Sigmoid colon (tissue), 7 donors: ENCODE results near the gene POLDIP2. TPM values are rescaled to one million over a fixed set of nuclear protein-coding genes. Genes with fewer than 3 reads are reported as not detected.

Source experiments
- DNase-seq: peaks from one replicate; pipeline ENCODE4 v3.0.0-alpha.2; 2019
- H3K27ac ChIP-seq, 4 donors: fragments of 200-600 bp; sonication (generic); one replicate each; pipeline ENCODE4 v1.5.1; 2016 to 2019; ENCODE audit warnings: mild to moderate bottlenecking in 1 of 4
- H3K27me3 ChIP-seq, 3 donors: fragments of 200-600 bp; sonication (generic); one replicate each; pipeline ENCODE4 v1.5.1; 2019; ENCODE audit warnings: mild to moderate bottlenecking in 1 of 3
- H3K36me3 ChIP-seq, 4 donors: fragments of 200-600 bp; sonication (generic); one replicate each; pipeline ENCODE4 v1.5.1; 2016 to 2019
- H3K4me1 ChIP-seq, 4 donors: fragments of 200-600 bp; sonication (generic); one replicate each; pipeline ENCODE4 v1.5.1; 2017 to 2019
- H3K4me3 ChIP-seq, 4 donors: fragments of 200-600 bp; sonication (generic); one replicate each; pipeline ENCODE4 v1.5.1; 2017 to 2019; ENCODE audit warnings: mild to moderate bottlenecking in 2 of 4, moderate library complexity in 1 of 4
- H3K9me3 ChIP-seq, 4 donors: fragments of 200-600 bp in 3 of 4; sonication (generic) in 3 of 4; one replicate each; pipeline versions ENCODE4 v1.5.1 to v1.6.1; 2013 to 2019
- CTCF ChIP-seq, 4 experiments: fragments of 450-650 bp in 3 of 4; fragments of 200-600 bp in 1 of 4; IDR thresholded peaks; one replicate each; pipeline ENCODE4 v1.5.1; 2016 to 2019; ENCODE audit warnings: antibody characterized with exemption in 4 of 4, mild to moderate bottlenecking in 3 of 4, moderate library complexity in 2 of 4
- EP300 ChIP-seq, 4 donors: sonication (generic); formaldehyde crosslinking; IDR thresholded peaks; one replicate each; pipeline ENCODE4 v1.6.1; 2017; ENCODE audit warnings: antibody characterized with exemption in 4 of 4
- POLR2A ChIP-seq, 2 donors: fragments of 450-650 bp; IDR thresholded peaks; one replicate each; pipeline ENCODE4 v1.6.1; 2016; ENCODE audit warnings: antibody characterized with exemption in 2 of 2, mild to moderate bottlenecking in 2 of 2, moderate library complexity in 2 of 2
- POLR2AphosphoS5 ChIP-seq, 4 donors: sonication (generic); formaldehyde crosslinking; IDR thresholded peaks; one replicate each; pipeline ENCODE4 v1.6.1; 2017; ENCODE audit warnings: antibody characterized with exemption in 4 of 4
- WGBS, 2 donors: extraction: QIAGEN DNeasy Blood & Tissue Kit; methylation state at CpG; one replicate each; pipeline ENCODE4 v1.1.7; 2013; 5-methylcytosine and 5-hydroxymethylcytosine counted together
- intact Hi-C: fragments of 100-400 bp; cut with DNase I; formaldehyde crosslinking; loops from one replicate; pipeline ENCODE4 v1.15.1; 2023
- polyA plus RNA-seq, 3 donors: library from polyadenylated mRNA; stranded (reverse); fragments of 200-250 nt; gene quantifications; one replicate each; pipeline ENCODE4 v1.2.3, GENCODE V29; 2013
- total RNA-seq, 4 donors: library from RNA; depleted of rRNA; stranded (reverse); fragments of >200 nt; gene quantifications; one replicate each; pipeline ENCODE4 v1.1.0, GENCODE V29; 2016
- donor health status: healthy with polysubstance abuse.
- donor health status: Bipolar disorder and iron deficiency.
- donor health status: healthy.

The POLDIP2 gene
- total and polyA plus RNA-seq, 7 donors = 55.8 to 80.5 (median 65.6) TPM

GRCh38 chr17:28395968-28396367, 38.6 kb upstream of the POLDIP2 start:
- DNase-seq = no peak

GRCh38 chr17:28395426-28395825, 38.1 kb upstream of the POLDIP2 start:
- TF ChIP-seq POLR2A (IDR thresholded peaks at IDR 0.05) (no peak), EP300 (IDR thresholded peaks at IDR 0.05) (no peak), CTCF (IDR thresholded peaks at IDR 0.05) (no peak), POLR2AphosphoS5 (IDR thresholded peaks at IDR 0.05) (no peak)
- no peak for DNase-seq
- intact Hi-C loops = no loop called here
- Histone ChIP-seq H3K4me1 (no peaks in the 10 kb centered on the region), H3K27me3 (no peaks in the 10 kb centered on the region), H3K4me3 (no peak overlapping the region), H3K36me3 (peaks cover 7 to 77% (median 24%) of the 10 kb centered on the region in 4 donors), H3K9me3 (no peaks in the 10 kb centered on the region), H3K27ac (no peak overlapping the region)
- WGBS, 2 donors = 67 to 84% methylated on average over 2 of the region's 2 CpGs

More at GRCh38 chr17:28395968-28396367, 38.6 kb upstream of the POLDIP2 start:
- no peaks in the 10 kb centered on the region for H3K27me3 ChIP-seq
- H3K27ac ChIP-seq = no peak overlapping the region
- 89 to 93% methylated on average over 6 of the region's 6 CpGs for WGBS, 2 donors
- TF ChIP-seq POLR2AphosphoS5 (IDR thresholded peaks at IDR 0.05) (no peak), EP300 (IDR thresholded peaks at IDR 0.05) (no peak), POLR2A (IDR thresholded peaks at IDR 0.05) (no peak), CTCF (IDR thresholded peaks at IDR 0.05) (no peak)
- H3K4me3 ChIP-seq = no peak overlapping the region
- intact Hi-C loops = no loop called here
- H3K36me3 ChIP-seq = peaks cover 4 to 72% (median 19%) of the 10 kb centered on the region in 4 donors
- no peaks in the 10 kb centered on the region for H3K9me3 ChIP-seq
- no peaks in the 10 kb centered on the region for H3K4me1 ChIP-seq

- intact Hi-C loops = no loop called here
- no peak for DNase-seq
- Histone ChIP-seq H3K27ac (no peak overlapping the region), H3K4me1 (no peaks in the 10 kb centered on the region), H3K9me3 (no peaks in the 10 kb centered on the region), H3K4me3 (no peak overlapping the region), H3K27me3 (no peaks in the 10 kb centered on the region), H3K36me3 (peaks cover 11 to 86% (median 28%) of the 10 kb centered on the region in 4 donors)
- WGBS, 2 donors = 82 to 84% methylated on average over 7 of the region's 7 CpGs
- TF ChIP-seq EP300 (IDR thresholded peaks at IDR 0.05) (no peak), CTCF (IDR thresholded peaks at IDR 0.05) (no peak), POLR2AphosphoS5 (IDR thresholded peaks at IDR 0.05) (no peak), POLR2A (IDR thresholded peaks at IDR 0.05) (no peak)
Measured at GRCh38 chr17:28394337-28395116, 37.2 kb upstream of the POLDIP2 start.

- H3K36me3 ChIP-seq = peaks cover 13 to 87% (median 44%) of the 10 kb centered on the region in 4 donors
- no peaks in the 10 kb centered on the region for H3K4me1 ChIP-seq
- WGBS, 2 donors = 82 to 90% methylated on average over 10 of the region's 10 CpGs
- H3K4me3 ChIP-seq = no peak overlapping the region
- intact Hi-C loops = no loop called here
- no peaks in the 10 kb centered on the region for H3K9me3 ChIP-seq
- DNase-seq = no peak
- no peaks in the 10 kb centered on the region for H3K27me3 ChIP-seq
- no peak overlapping the region for H3K27ac ChIP-seq
- TF ChIP-seq POLR2A (IDR thresholded peaks at IDR 0.05) (no peak), EP300 (IDR thresholded peaks at IDR 0.05) (no peak), POLR2AphosphoS5 (IDR thresholded peaks at IDR 0.05) (no peak), CTCF (IDR thresholded peaks at IDR 0.05) (no peak)
Measured at GRCh38 chr17:28392491-28392890, 35.2 kb upstream of the POLDIP2 start.
